Measurements from ENCODE around the gene MED12L.
"Not testable (repeated sequence)": the region's sequence is repeated elsewhere in the genome, so short reads cannot be mapped to it uniquely, and the experiment has no call there.

The MED12L gene

GRCh38 chr3:151216641-151217607 is 131.5 kb downstream of the MED12L start:
- no peak for DNase-seq

GRCh38 chr3:151218136-151218535 is 132.7 kb downstream of the MED12L start:
- no peak for DNase-seq

GRCh38 chr3:151219056-151219455 is 133.6 kb downstream of the MED12L start:
- no peak for DNase-seq

- no peak for DNase-seq
Measured at GRCh38 chr3:151224268-151224866, 138.9 kb downstream of the MED12L start.

- no peak for DNase-seq
Measured at GRCh38 chr3:151225040-151225975, 139.8 kb downstream of the MED12L start.

GRCh38 chr3:151226088-151226563 is 140.7 kb downstream of the MED12L start:
- DNase-seq, result peak; percentile 21

GRCh38 chr3:151226825-151227224 is 141.4 kb downstream of the MED12L start:
- DNase-seq, result no peak

GRCh38 chr3:151227266-151227806 is 141.9 kb downstream of the MED12L start:
- no peak for DNase-seq

- peak; percentile 37 for DNase-seq
Measured at GRCh38 chr3:151227807-151228665, 142.6 kb downstream of the MED12L start.

GRCh38 chr3:151228666-151229040 is 143.2 kb downstream of the MED12L start:
- no peak for DNase-seq

- no peak for DNase-seq
Measured at GRCh38 chr3:151230646-151231045, 145.2 kb downstream of the MED12L start.

- not testable (repeated sequence) for DNase-seq
Measured at GRCh38 chr3:151232403-151232802, 146.9 kb downstream of the MED12L start.

GRCh38 chr3:151232991-151233390 is 147.5 kb downstream of the MED12L start:
- DNase-seq, result no peak

GRCh38 chr3:151234825-151235224 is 149.4 kb downstream of the MED12L start:
- DNase-seq, result no peak

GRCh38 chr3:151236316-151236715 is 150.9 kb downstream of the MED12L start:
- DNase-seq, result no peak

GRCh38 chr3:151236736-151237135 is 151.3 kb downstream of the MED12L start:
- no peak for DNase-seq

GRCh38 chr3:151242006-151242405 is 156.5 kb downstream of the MED12L start:
- DNase-seq, result not testable (repeated sequence)

- no peak for DNase-seq
Measured at GRCh38 chr3:151248772-151249337, 163.4 kb downstream of the MED12L start.

- no peak for DNase-seq
Measured at GRCh38 chr3:151256749-151257148, 171.3 kb downstream of the MED12L start.

GRCh38 chr3:151259664-151260063 is 174.2 kb downstream of the MED12L start:
- DNase-seq, result no peak

GRCh38 chr3:151262871-151263525 is 177.5 kb downstream of the MED12L start:
- no peak for DNase-seq
